ENCODE data around the gene SLC30A7.
"Not testable (repeated sequence)": the region's sequence is repeated elsewhere in the genome, so short reads cannot be mapped to it uniquely, and the experiment has no call there.

Gene SLC30A7

DNA sequence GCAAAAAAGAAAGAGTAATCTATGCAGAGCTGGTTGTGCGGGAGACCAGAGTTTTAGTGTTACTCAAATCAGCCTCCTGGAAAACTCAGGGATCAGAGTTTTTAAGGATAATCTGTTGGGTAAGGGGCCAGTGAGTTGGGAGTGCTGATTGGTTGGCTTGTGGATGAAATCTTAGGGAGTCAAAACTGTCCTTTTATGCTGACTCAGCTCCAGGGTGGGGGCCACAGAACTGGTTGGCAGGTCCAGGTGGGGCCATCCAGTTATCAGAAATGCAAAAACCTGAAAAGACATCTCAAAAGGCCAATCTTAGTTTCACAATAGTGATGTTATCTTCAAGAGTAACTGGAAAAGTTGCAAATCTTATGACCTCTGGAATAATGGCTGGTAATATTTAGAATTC, 4.5 kb upstream of the SLC30A7 start:
- no peak for DNase-seq

DNA sequence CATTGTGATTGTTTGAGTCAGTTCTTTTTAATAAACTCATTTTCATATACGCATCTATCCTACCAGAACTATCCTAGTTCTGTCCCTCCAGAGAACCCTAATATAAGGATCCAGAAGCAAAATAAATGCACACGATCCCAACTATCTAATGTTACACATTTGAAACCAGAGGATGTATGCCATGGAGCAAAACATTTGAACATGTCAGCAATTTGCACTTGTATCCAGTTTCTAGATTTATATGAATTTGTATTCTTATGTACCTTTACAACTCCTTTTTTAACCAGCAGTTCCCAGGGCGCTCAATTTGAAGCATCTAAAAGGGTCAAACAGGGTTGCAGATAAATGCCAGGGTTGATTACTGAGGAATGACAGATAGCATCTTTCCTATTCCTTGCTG, 3.3 kb upstream of the SLC30A7 start:
- no peak for DNase-seq

DNA sequence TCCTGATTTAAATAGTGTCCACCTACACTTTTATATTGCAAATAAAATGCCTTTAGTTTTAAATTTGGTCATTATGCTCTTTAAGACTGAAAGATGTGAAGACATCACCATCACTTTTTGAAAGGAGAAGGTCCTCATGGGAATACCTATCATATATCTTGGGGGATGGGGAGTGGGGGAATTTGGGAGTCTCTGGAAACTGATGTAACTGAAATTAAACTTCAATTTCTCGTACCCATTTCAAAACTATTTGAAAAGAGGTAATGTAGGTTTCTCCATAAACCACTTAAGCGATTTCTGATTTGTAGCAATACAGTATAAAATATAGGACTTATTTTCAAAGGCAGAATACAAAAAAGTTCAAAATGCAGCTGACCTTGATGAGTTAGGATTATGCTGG, 2.2 kb upstream of the SLC30A7 start:
- DNase-seq: peak; percentile 12

DNA sequence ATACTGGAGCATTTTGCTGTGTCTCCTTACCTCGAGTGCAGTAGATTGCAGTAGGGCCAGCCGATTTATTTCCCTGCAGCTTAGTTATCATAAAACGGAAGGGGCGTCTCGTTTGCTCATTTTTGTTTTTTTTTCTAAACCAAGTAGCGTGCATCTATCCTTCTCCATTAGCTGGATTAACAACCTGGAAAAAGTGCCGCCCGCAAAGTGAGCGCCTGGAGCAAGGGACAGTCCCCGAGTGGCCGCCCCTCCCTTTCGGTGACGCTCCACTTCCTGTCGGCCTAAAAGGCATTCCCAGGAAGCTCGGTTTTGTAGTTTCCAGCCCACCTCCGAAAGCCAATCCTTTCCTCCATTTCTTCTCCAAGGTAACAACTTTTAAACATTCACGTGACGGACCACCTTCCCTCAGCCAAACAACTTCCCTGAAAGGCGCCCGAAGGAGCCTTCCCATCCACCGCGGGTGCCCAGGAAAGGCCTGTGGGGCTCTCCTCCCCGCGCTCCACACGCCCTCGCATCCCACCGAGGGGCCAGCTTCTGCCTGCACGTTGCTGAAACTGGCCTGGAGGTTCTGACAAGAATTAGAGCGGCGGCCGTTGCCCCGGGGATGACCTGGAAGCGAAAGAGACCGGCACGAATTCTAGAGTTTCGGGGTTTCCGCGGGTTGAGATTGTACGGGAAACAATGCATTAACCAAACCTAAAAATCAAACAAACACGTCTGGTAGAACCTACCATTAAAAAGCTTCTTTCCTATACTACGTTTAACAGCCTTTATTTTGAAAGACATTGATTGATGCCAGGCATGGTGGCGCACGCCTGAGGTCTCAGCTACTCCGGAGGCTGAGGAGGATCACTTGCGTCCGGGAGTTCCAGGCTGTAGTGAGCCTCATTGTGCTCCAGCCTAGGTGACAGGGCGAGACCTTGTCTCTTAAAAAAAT, 1.0 kb upstream of the SLC30A7 start, which contains the start of gene EXTL2:
Gene EXTL2 (minus strand): TSS at position 240 of the 937 bp plus-strand sequence. CDS start 6,085 bp downstream, outside the sequence.
- peak; percentile 95 for DNase-seq

DNA sequence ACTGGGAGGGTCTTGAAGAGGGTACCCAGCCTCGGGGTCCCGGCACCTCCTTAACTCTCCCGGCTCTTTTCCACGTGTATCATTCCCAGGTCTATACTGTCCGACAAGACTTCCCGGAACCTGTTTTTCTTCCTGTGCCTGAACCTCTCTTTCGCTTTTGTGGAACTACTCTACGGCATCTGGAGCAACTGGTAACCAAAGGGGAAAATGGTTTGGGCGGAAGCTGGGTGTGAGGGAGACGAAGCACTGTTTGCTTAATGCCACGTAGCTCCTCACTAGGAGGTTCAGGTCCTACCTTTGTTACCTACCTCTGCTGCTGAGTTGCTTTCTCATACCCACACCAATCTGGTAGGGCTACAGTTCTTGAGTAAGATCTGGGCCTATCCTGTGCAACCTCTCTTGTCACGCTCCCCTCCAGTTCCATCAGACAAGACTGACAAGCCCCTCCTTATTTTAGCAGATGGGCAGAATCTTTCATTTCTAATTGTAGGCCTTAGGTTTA, 642 bp downstream of the SLC30A7 start:
- peak; percentile 70 for DNase-seq

DNA sequence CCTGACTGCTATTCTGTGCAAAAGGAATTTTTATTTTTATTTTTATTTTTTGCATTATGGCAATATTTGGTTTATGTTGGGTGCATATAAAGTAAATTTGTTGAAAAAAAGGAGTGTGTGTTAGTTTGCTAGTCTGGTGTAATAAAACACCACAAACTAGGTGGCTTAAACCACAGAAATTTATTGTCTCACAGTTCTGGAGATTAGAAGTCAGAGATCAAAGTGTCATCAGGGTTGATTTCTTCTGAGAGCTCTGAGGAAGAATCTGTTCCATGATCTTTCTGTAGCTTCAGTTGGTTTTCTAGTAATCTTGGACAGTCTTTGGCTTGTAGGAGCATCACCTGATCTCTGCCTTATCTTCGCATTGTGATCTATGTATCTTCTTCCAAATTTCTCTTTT, 6.5 kb downstream of the SLC30A7 start:
- DNase-seq: no peak

DNA sequence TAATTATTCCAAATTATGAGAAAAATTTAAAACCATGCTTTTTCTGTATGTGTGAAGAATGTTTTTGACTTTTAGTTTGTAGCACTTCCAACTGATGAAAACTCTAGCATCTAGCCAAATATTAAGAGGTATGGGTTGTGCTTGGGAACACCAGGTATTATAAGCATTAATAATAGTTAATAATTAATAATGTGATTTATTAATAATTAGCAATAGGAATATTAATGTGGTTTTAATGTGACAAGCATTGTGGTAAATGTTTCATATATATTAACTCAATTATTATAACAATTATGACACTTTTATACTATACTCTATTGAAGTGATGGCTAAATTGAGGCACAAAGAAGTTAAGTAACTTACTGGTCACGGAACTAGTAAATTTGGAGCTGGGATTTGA, 7.9 kb downstream of the SLC30A7 start:
- DNase-seq: no peak

DNA sequence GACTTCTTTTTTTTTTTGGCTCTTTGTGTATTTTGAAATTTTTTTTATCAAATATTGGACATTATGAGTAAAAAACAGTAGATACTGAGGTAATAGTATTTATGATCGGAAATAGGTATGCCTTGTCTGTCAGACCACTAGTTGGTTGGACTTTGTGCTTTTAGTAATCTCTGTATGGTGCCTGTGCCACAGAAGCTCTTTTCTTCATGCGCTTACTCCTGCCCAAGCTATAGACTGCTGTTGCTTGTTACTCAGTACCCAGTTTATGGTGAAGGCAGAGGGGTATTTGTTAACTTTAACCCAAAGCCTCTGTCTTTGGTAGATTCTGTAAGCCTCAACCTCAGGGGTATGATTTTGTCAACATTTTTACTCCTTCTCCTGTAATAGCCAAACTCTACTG, 8.6 kb downstream of the SLC30A7 start:
- no peak for DNase-seq

DNA sequence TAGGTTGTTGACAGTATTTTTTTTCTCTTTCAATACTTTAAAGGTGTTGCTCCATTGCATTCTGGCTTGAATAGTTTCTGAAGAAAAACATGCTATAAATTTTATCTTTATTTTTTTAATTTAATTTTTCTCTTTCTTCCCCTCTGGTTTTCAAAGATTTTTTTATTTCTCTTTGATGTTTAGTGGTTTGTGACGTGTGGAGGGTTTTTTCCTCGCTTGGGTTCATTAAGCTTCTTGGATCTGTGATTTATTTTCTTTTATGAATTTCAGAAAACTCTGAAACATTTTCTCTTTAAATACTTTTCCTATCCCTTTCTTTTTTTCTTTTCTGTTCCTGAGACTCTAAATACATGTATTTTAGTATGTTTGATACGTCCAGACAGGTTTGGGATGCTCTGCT, 9.3 kb downstream of the SLC30A7 start:
- DNase-seq: no peak

DNA sequence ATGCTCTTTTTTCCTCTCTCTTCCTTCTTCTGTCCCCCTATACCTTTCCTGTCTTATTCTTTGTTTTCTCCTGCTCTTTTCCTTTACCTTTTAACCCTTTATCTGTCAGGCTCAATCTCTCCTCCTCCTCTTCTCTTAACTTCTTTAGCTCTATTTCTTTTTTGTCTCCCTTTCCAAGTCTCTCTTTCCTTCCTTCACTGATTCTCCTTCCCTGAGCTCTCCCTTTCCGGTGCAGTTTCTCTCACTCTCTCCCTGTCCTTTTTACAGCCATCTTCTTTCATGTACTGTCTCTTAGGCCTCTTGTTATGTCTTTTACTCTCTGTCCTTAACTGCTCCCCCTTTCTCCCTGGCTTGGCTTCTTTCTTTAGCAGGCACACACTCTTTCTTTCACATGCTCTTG, 12.0 kb downstream of the SLC30A7 start:
- no peak for DNase-seq

DNA sequence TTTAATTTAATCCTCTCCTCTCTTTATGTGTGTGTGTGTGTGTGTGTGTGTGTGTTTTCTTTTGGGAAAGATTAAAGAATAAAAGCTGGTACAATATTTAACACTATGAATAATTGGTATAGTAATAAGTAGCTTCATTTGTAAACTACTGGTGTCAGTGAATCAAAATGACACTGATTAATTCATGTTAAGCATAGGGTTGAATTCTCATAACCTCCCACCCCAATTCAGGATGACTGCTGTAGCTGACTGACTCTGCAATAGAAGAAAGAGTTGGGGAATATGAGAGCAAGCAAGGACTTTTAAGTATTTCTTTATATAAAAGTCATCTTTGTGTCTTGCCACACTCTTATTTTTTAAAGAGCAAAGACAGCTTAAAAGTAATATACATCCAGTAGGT, 13.1 kb downstream of the SLC30A7 start:
- DNase-seq: no peak

DNA sequence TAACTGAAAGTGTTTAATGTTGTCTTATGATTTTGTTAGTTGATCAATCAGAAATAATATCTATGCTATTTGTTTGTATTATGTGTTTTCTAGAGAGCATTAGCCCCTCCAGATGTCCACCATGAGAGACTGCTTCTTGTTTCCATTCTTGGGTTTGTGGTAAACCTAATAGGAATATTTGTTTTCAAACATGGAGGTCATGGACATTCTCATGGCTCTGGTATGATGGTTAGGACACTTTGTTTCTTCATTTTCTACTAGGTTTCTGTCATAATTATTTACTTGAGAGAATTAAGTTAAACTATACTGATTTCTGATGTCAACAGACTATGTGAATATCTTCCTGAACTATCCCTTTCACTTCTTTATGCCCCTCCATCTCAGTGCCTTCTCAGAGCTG, 16.1 kb downstream of the SLC30A7 start:
- DNase-seq: no peak

DNA sequence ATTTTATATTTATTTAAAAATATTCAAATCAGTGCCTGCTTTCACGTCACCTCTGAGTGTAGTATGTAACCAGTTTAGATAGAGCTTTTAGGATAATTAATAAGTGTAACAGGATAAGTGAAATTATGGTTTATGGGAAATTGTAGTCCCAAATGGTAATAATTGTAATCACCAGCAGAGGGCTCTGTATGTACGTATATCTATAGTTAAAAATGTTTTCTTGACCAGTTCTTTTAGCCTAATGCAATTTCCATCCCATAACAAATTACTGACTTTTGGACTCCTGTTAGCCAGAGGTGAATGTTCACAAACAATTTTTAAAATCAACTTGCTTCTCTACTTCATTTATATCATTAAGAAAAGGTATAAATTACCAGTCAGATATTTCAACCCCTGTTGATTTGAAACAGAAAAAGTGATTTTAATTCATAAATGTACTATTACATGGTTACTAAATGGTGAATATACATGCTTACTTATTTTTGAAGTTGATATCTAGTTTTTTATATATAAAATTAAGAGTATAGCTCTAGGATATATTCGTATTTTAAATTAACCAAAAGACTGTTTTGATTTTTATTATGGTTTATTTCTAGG, 25.3 kb downstream of the SLC30A7 start:
- DNase-seq: peak; percentile 82

DNA sequence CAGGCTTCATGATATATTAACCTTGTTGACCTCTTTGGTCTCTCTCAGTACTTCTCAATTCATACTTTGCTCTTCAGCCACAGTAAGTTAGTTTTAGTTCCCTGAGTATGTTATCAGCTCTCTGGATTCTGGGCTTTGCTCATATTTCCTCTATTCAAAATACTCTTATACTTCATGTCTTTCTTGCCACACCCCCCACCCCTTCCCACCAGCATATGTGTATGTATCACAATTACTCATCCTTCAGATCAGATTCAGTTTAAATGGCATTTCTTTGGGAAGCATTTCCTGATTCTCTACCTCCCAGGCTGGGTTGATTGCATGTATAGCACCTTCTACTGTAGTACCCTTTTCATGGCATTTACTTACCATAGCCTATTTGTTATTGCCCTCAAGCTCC, 28.3 kb downstream of the SLC30A7 start:
- no peak for DNase-seq

DNA sequence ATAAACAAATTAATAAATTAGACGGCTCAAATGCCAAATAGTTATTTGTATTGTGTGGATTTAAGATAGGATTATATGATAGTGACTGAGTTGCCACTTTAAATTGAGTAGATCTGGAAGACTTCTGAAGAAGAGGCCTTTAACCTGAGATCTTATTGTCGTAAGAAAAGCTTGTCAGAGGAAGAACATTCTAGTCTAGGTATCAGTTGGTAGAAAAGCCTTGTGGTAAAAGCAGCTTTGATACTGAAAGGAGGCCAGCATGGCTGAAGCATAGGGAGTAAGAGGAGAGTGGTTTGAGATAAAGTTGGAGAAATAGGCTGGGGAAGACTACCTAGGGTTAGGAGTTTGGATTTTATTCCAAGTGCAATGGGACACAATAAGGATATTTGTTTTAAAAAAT, 29.1 kb downstream of the SLC30A7 start:
- DNase-seq: no peak

DNA sequence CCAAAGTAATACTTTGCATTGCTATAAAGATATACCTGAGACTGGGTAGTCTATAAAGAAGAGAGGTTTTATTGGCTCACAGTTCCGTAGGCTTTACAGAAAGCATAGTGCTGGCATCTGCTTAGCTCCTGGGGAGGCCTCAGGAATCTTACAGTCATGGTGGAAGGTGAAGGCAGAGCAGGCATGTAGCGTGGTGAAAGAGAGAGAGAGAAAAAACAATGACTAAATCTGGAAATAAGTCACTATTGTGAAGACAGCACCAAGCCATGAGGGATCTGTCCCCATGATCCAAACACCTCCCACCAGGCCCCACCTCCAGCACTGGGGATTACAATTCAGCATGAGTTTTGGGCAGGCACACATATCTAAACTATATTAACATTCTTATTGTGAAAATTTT, 30.4 kb downstream of the SLC30A7 start:
- no peak for DNase-seq

DNA sequence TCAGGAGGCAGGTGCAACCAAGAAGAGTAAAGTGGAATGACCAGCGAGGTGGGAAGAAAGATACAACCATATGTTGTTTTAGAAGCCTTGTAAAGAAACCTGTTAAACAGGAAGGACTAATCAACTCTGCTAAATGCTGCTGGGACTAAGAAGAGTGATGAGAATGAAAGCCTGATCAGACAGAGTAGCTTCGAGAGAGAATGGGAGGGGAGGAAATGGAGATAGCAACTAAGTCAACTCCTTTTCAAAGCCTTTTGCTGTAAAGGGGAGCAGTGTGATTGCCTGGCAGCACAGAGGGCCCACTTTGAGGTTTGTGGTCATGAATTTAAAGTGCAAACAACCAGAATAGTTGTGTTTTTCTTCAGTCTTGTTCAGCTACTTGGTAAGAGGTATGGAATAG, 31.4 kb downstream of the SLC30A7 start:
- DNase-seq: no peak

DNA sequence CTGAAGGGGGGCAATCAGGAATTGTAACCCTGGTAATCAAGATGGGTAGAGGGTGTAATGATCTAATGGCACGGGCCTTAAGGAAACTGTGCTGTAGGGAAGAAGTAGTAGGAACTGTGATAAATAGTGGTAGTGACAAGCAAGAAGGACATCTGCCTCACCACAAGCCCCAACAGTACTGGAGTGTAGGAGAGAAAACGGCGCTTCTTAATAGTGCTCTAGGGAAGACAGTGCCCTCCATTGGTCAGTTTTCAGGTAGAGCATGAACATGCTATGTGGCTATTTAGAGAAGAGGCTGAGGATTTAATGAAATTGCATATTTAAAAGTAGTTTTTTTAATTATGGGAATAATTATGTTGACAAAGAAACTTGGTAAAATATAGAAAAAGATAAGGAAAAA, 32.2 kb downstream of the SLC30A7 start:
- no peak for DNase-seq

DNA sequence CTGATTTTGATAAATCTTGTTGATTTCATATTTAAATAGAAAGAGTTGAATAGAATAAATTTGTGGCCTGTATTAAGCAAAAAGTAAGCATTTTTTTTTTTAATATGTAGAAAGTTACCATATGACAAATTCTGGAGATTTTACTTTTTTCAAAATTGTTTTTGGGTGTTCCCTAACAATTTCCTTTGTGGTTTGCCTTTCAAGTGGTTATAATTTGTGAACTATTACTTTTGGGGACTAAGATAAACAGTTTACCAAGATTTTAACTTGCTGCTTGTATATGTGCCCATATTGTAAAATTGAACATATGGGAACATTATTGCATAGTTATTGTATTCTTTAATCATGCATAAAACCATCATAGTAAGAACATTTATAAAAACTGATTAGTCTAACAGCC, 34.6 kb downstream of the SLC30A7 start:
- DNase-seq: no peak

DNA sequence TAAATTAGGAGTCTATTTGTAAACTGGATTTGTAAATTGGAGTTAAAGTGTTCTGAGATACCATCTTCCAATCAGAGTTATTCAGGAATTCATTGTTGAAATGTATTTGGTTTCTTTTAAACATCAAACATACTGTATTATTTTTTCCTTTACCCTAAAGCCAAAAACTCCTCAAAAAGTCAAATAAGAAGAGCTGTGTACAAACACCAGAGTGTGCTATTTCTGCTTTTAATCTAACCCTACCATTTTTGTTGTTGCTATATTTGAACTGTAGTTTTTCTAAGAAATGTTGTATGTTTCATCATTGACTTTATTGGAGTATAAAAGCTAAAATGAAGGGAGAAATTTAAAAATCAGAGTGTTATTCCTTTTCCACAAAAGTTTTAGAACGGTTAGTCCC, 35.8 kb downstream of the SLC30A7 start:
- DNase-seq: no peak

DNA sequence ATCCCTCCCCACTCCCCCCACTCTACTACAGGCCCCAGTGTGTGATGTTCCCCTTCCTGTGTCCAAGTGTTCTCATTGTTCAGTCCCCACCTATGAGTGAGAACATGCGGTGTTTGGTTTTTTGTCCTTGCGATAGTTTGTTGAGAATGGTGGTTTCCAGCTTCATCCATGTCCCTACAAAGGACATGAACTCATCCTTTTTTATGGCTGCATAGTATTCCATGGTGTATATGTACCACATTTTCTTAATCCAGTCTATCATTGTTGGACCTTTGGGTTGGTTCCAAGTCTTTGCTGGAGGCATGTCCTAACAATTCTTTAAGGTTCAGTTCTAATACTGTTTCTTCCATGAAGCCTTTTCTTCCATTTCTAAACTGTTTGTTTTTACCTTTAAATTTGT, 37.7 kb downstream of the SLC30A7 start:
- DNase-seq: not testable (repeated sequence)

DNA sequence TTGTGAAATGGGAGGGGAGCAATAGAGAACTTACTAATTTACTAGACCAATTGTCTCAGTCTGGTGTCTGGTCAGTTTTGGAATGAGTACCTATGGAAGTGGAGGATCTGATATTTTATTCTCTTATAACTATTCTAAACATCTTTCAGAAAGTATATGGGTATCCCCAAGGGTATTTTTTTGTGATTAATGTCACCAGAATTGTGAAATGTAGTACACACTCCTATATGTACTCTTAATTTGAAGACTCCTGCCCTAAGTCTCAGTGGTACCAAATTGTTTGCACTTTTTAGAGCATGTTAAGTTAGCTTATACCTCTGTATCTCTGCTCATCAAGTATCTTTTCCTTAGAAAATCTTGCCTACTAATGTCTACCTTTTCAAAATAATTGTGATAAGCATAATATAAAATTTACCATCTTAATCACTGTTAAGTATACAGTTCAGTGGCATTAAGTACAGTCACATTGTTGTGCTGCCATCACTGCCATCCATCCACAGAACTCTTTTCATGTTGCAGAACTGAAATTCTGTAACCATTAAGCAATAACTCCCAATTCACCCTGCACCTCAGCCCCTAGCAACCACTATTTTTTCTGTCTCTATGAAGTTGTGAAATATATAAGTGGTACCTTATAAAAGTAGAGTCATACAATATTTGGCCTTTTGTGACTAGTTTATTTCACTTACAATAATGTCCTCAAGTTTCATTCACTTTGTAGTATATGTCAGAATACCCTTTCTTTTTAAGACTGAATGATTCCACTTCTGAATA, 40.5 kb downstream of the SLC30A7 start:
- DNase-seq: no peak

DNA sequence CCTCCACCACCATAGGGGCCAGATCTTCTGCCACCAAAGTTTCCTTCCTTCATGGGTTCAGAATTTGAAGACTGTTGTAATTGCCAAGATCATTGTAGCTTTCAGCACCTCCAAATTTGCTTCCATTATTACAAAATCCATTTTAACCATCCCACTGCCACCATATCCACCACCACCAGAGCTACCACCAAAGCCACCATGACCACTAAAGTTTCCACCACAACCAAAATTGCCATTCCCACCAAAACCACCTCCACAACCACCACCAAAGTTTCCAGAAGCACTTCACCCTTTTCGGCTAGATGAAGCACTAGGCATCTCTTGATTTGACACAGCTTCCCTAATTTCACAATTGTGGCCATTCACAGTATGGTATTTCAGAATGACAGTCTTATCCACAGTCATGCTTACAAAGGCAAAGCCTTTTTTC, 45.2 kb downstream of the SLC30A7 start:
- no peak for DNase-seq
